ENCODE data around the gene G6PC3.
"Not testable (repeated sequence)": the region's sequence is repeated elsewhere in the genome, so short reads cannot be mapped to it uniquely, and the experiment has no call there.

The G6PC3 gene

DNA sequence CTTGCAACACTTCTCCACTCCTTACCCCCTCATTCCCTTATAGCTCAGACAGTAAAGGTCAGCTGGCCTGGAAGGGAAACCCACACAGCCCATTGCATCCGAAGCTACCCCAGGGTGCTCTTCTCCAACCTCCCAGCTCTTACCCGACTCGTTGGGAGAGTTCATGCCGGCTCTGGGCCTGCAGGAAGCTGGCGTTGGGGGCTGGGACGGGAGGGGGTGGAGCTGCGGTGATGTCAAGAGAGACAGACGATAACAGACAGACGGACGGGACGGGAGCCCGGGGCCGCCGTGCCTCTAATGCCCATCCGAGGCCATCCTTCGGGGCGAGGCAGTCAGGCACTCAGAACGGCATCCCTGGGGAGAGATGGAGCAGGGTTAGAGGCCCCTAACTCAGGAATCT lies 46.8 kb downstream of the G6PC3 start:
- no peak for TF ChIP-seq CTCF (IDR thresholded peaks at IDR 0.05; ENCODE audit: low read depth, low read length)
- H3K4me3 ChIP-seq (ENCODE audit: low read depth, low read length) = no peak overlapping the region

DNA sequence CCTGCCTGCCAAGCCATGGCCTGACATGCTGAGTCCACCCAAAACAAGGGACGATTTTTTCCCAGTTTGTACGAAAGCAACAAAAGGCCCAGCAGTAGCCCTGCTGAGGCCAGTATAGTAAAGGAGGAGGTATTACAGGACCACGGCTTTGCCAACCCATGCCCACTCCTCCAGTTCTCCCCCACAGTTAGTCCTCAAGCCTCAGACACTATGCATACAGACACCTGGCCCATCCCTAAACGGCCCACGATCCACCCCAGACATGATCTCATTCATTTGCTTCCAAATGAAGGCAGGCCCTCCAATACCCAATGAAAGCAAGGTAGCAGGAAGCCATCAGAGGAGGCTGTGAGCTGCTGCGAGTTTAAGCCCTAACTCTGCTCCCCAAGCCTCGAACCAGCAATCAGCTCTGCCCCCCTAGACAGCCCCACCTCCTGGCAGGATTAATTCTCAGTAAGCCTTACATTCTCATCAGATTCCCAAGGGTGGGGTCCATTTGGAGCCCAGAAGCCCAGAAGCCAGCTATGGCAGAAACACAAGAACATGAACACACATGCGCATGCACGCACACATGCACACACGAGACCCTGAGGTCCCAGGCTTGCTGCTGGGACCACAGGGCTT lies 48.0 kb downstream of the G6PC3 start:
- no peak overlapping the region for H3K4me3 ChIP-seq (ENCODE audit: low read depth, low read length)
- no peak for TF ChIP-seq CTCF (IDR thresholded peaks at IDR 0.05; ENCODE audit: low read depth, low read length)

DNA sequence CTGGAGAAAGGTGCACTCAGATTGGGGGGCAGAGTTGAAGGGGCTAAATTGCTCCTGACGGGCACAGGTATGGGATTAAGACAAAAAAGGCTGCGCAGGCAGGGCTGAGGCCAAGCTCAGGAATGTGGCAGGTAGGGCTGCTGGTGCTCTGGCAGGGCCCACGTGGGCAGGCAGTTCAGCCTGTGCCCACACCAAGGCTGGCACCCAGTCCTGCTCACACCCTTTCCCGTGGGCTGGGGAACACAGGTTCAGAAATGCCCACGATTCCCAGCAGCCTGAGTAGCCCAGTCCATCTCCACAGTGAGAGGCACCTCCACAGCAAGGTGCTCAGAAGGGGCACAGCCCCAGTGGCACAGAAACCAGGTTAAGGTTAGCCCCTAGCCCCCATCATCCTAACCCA lies 48.5 kb downstream of the G6PC3 start:
- no peak for TF ChIP-seq CTCF (IDR thresholded peaks at IDR 0.05; ENCODE audit: low read depth, low read length)
- no peak overlapping the region for H3K4me3 ChIP-seq (ENCODE audit: low read depth, low read length)

DNA sequence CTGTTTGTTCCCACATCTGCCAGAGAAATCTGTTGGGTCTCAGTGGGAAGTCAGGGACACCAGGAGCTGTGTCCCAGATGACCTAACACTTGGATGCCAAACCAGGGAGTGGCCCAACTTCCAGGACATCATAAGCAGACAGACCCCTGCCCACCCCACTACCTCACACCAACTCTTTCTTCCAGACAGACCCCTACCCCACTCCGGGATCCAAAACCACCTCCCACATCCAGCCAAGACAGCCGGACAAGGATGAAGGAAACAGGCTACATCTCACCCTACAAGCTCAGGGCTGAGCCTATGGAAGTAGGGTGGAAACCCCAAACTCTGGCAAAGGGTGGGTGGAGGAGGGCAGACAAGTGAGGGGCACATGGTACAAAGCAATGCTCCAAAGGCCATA lies 49.3 kb downstream of the G6PC3 start:
- no peak for TF ChIP-seq CTCF (IDR thresholded peaks at IDR 0.05; ENCODE audit: low read depth, low read length)
- H3K4me3 ChIP-seq (ENCODE audit: low read depth, low read length) = no peak overlapping the region

DNA sequence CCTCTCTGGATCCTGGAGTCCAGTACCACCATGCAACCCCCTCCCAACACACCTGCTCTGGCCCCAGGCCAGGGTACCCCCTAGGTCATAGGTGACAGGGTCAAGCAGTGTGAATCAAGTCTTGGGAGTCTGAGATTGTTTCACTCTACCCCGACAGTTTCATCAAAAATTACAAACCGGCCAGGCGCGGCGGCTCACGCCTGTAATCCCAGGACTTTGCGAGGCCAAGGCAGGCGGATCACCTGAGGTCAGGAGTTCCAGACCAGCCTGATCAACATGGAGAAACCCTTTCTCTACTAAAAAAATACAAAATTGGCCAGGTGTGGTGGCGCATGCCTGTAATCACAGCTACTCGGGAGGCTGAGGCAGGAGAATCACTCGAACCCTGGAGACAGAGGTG lies 49.7 kb downstream of the G6PC3 start:
- H3K4me3 ChIP-seq (ENCODE audit: low read depth, low read length) = not testable (repeated sequence)

GRCh38 chr17:44120851-44121605 lies 50.5 kb downstream of the G6PC3 start:
- no peak for TF ChIP-seq CTCF (IDR thresholded peaks at IDR 0.05; ENCODE audit: low read depth, low read length)

DNA sequence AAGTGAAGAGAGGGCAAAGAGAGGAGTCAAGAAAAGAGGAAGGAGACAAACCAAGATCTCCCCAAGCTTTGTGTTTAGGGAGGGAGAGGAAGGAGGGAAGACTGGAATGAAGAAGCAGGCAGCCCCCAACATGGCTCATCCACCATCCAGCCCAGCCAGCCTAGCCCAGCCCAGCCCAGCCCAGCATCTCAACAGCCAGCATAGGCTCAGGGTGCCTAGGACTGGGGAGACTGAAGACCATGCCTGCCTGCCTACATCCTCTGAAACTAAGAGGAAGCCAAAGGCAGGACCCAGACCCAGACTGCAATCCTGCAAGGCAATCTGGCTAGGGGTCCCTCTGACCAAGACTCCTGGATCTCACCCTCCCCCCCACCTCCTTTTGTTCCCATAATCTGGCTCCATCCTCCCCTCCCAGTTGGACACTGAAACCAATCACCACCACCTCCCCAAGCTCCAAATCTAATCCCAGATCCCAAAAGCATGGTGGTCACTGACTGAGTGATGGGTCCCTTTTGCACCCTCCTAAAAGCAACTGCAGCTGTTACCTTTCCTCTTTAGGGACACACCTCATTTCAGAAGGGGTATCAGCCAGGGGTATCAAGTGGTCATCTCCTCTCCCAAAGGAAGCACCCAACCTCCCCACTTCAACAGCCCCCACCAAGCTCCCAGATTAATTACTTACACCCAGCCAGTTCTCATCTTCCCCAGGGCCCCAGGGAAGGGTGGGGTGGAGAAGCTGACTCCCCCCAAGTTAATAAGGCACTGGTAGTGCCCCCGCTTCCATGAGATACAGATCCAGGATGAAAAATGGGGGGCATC lies 51.7 kb downstream of the G6PC3 start:
- no peak for TF ChIP-seq CTCF (IDR thresholded peaks at IDR 0.05; ENCODE audit: low read depth, low read length)
- H3K4me3 ChIP-seq (ENCODE audit: low read depth, low read length) = peak overlapping the region; percentile 84

More at GRCh38 chr17:44120851-44121605, 50.5 kb downstream of the G6PC3 start:
- H3K4me3 ChIP-seq (ENCODE audit: low read depth, low read length) = no peak overlapping the region

Data from WI38 (cell line).